HG03135 (cell line): ENCODE measurements around the gene C1QTNF5.
"Not testable (repeated sequence)": the region's sequence is repeated elsewhere in the genome, so short reads cannot be mapped to it uniquely, and the experiment has no call there.

Experiments
- ATAC-seq: cut with Tn5 transposase; IDR thresholded peaks from one replicate; pipeline ENCODE4 v1.9.1; 2021; ENCODE audit warnings: mild to moderate bottlenecking, moderate library complexity; ENCODE audit not compliant: unreplicated experiment

C1QTNF5 gene

GRCh38 chr11:119340335-119341221 lies at the start of gene C1QTNF5:
Gene C1QTNF5 (minus strand): TSS chr11:119340883. CDS start chr11:119340397, 486 bp downstream.
- ATAC-seq, result no peak

GRCh38 chr11:119389611-119390254 lies 49.0 kb upstream of the C1QTNF5 start:
- no peak for ATAC-seq

GRCh38 chr11:119388103-119388502 lies 47.4 kb upstream of the C1QTNF5 start:
- ATAC-seq, result no peak

GRCh38 chr11:119384332-119384731 lies 43.6 kb upstream of the C1QTNF5 start:
- ATAC-seq, result no peak

GRCh38 chr11:119382513-119382912 lies 41.8 kb upstream of the C1QTNF5 start:
- ATAC-seq, result not testable (repeated sequence)

- ATAC-seq, result no peak
These were observed 41.4 kb upstream of the C1QTNF5 start for GRCh38 chr11:119382101-119382500.

- ATAC-seq, result peak; percentile 99
These were observed 40.7 kb upstream of the C1QTNF5 start, which contains the start of gene USP2 for GRCh38 chr11:119381181-119381988. Gene USP2 (minus strand): TSS chr11:119381690. CDS start chr11:119373480, 8,210 bp downstream.

GRCh38 chr11:119380827-119381180 lies 40.1 kb upstream of the C1QTNF5 start:
- ATAC-seq, result no peak

- ATAC-seq, result no peak
These were observed 39.6 kb upstream of the C1QTNF5 start for GRCh38 chr11:119380160-119380826.

- ATAC-seq, result no peak
These were observed 38.3 kb upstream of the C1QTNF5 start for GRCh38 chr11:119378851-119379465.

- no peak for ATAC-seq
These were observed 37.4 kb upstream of the C1QTNF5 start for GRCh38 chr11:119377961-119378667.

- ATAC-seq, result no peak
These were observed 36.6 kb upstream of the C1QTNF5 start for GRCh38 chr11:119377112-119377901.

GRCh38 chr11:119376197-119376847 lies 35.6 kb upstream of the C1QTNF5 start:
- no peak for ATAC-seq

- ATAC-seq, result no peak
These were observed 34.9 kb upstream of the C1QTNF5 start for GRCh38 chr11:119375337-119376196.

- ATAC-seq, result no peak
These were observed 34.1 kb upstream of the C1QTNF5 start for GRCh38 chr11:119374632-119375336.

GRCh38 chr11:119373921-119374631 lies 33.4 kb upstream of the C1QTNF5 start:
- no peak for ATAC-seq
